Astrocyte of the spinal cord (primary cell): ENCODE results near the gene HMCN1.
"Not testable (repeated sequence)": the region's sequence is repeated elsewhere in the genome, so short reads cannot be mapped to it uniquely, and the experiment has no call there.

Source experiments
- DNase-seq: peaks from one replicate; pipeline ENCODE4 v3.0.0; 2011; ENCODE audit warnings: low read depth, low spot score
- H3K4me3 ChIP-seq: 2 replicates; pipeline ENCODE4 v1.5.1; 2011; ENCODE audit warnings: low read depth, mild to moderate bottlenecking, low read length, moderate library complexity
- CTCF ChIP-seq: IDR thresholded peaks from 2 replicates; pipeline ENCODE4 v1.5.1; 2012; ENCODE audit warnings: low read depth, mild to moderate bottlenecking, low read length, inconsistent platforms
- in situ Hi-C: cut with HindIII; loops from 2 replicates; pipeline ENCODE4 v1.10.0; 2017; ENCODE audit warnings: low sequenced_read_pairs

HMCN1 gene

GRCh38 chr1:186207391-186208085, 473.3 kb downstream of the HMCN1 start:
- H3K4me3 ChIP-seq: no peak overlapping the region

GRCh38 chr1:186208405-186209129, 474.4 kb downstream of the HMCN1 start:
- peak; percentile 44 for DNase-seq
- no peak overlapping the region for H3K4me3 ChIP-seq
- in situ Hi-C loops: no loop called here
- TF ChIP-seq CTCF: no peak

More at GRCh38 chr1:186207391-186208085, 473.3 kb downstream of the HMCN1 start:
- in situ Hi-C loops: no loop called here
- DNase-seq: no peak
- no peak for TF ChIP-seq CTCF

GRCh38 chr1:186210258-186210657, 476.1 kb downstream of the HMCN1 start:
- in situ Hi-C loops: no loop called here

GRCh38 chr1:186211583-186211982, 477.4 kb downstream of the HMCN1 start:
- in situ Hi-C loops, DNase-seq, H3K4me3 ChIP-seq: not testable (repeated sequence)

More at GRCh38 chr1:186210258-186210657, 476.1 kb downstream of the HMCN1 start:
- no peak overlapping the region for H3K4me3 ChIP-seq
- DNase-seq: no peak
- TF ChIP-seq CTCF: no peak

GRCh38 chr1:186212568-186213224, 478.5 kb downstream of the HMCN1 start:
- in situ Hi-C loops: no loop called here
- peak; percentile 93 for DNase-seq
- peak; percentile 82 for TF ChIP-seq CTCF
- H3K4me3 ChIP-seq: no peak overlapping the region

- no peak overlapping the region for H3K4me3 ChIP-seq
- TF ChIP-seq CTCF: no peak
- in situ Hi-C loops: no loop called here
- DNase-seq: no peak
These were observed 479.0 kb downstream of the HMCN1 start for GRCh38 chr1:186213225-186213607.

GRCh38 chr1:186214791-186215190, 480.6 kb downstream of the HMCN1 start:
- in situ Hi-C loops: no loop called here
- no peak overlapping the region for H3K4me3 ChIP-seq
- no peak for DNase-seq
- no peak for TF ChIP-seq CTCF
